ENCODE results near the gene SCYGR1. TPM values are rescaled to one million over a fixed set of nuclear protein-coding genes. Genes with fewer than 3 reads are reported as not detected.

SCYGR1 gene
- total and polyA plus RNA-seq, 2 of the 13 experiments (the other 11 are each of a cell fraction or from before 2014, with no cell fraction given), result not detected

DNA sequence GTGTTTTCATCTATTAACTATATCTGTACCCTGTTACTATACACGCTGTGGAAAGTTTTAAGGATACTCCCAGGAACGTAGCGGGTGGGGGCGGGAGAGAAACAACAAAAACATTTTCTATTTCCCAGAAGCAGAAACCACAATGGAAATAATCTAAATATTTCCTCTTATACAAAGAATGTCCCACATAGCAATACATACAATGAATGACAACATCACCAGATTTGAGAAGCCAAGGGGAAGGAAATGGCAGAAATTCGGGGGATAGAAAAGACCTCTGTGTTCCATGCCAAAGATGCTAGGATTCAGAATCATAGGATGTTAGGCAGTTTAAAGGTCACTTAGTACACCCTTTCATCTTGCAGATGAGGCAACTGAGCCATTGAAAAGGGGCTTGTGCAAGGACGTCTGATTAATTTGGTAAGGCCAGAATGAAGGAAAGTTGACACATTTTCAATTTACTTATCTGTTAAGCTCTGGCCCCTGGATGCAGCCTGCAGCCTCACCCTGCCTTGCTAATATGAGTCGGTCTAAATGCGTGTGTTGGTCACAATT, 41.1 kb upstream of the SCYGR1 start (continued):
- TF ChIP-seq CEBPB (IDR thresholded peaks at IDR 0.05; ENCODE audit: borderline replicate concordance, low read depth, low read length), result peak; percentile 91
- TF ChIP-seq, protein P1, sequence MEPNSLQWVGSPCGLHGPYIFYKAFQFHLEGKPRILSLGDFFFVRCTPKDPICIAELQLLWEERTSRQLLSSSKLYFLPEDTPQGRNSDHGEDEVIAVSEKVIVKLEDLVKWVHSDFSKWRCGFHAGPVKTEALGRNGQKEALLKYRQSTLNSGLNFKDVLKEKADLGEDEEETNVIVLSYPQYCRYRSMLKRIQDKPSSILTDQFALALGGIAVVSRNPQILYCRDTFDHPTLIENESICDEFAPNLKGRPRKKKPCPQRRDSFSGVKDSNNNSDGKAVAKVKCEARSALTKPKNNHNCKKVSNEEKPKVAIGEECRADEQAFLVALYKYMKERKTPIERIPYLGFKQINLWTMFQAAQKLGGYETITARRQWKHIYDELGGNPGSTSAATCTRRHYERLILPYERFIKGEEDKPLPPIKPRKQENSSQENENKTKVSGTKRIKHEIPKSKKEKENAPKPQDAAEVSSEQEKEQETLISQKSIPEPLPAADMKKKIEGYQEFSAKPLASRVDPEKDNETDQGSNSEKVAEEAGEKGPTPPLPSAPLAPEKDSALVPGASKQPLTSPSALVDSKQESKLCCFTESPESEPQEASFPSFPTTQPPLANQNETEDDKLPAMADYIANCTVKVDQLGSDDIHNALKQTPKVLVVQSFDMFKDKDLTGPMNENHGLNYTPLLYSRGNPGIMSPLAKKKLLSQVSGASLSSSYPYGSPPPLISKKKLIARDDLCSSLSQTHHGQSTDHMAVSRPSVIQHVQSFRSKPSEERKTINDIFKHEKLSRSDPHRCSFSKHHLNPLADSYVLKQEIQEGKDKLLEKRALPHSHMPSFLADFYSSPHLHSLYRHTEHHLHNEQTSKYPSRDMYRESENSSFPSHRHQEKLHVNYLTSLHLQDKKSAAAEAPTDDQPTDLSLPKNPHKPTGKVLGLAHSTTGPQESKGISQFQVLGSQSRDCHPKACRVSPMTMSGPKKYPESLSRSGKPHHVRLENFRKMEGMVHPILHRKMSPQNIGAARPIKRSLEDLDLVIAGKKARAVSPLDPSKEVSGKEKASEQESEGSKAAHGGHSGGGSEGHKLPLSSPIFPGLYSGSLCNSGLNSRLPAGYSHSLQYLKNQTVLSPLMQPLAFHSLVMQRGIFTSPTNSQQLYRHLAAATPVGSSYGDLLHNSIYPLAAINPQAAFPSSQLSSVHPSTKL (CRISPR knock-in tag; IDR thresholded peaks at IDR 0.05), result peak; percentile 76
- no peak for TF ChIP-seq U2AF1 (optimal IDR thresholded peaks at IDR 0.05; ENCODE audit: low read depth, low read length)
- peak; percentile 80 for TF ChIP-seq CEBPG (CRISPR knock-in tag; IDR thresholded peaks at IDR 0.05)
- no peak for TF ChIP-seq HDAC2 (CRISPR knock-in tag; IDR thresholded peaks at IDR 0.05)
- TF ChIP-seq TCF7L2 (IDR thresholded peaks at IDR 0.05; ENCODE audit: low read depth, low read length), result peak; percentile 69; the same call in 1 of the 2 replicates
- no peak for TF ChIP-seq ZNF879 (CRISPR knock-in tag; IDR thresholded peaks at IDR 0.05)
- peak; percentile 59 for TF ChIP-seq NCOR1 (IDR thresholded peaks at IDR 0.05; ENCODE audit: borderline replicate concordance, low read length)
- peak; percentile 63; the same call in 1 of the 2 replicates for TF ChIP-seq LCORL (IDR thresholded peaks at IDR 0.05)
- TF ChIP-seq LCORL (CRISPR knock-in tag; IDR thresholded peaks at IDR 0.05), result no peak
- 0 out of 2 replicates have a peak, but pooled peaks have one; percentile 38 for TF ChIP-seq KDM1A (CRISPR knock-in tag; IDR thresholded peaks at IDR 0.05)
- TF ChIP-seq SKI (IDR thresholded peaks at IDR 0.05; ENCODE audit: partially characterized antibody), result no peak
- TF ChIP-seq ZNF549 (CRISPR knock-in tag; IDR thresholded peaks at IDR 0.05), result no peak
- TF ChIP-seq SOX6 (IDR thresholded peaks at IDR 0.05), result no peak
- TF ChIP-seq SOX6 (CRISPR knock-in tag; IDR thresholded peaks at IDR 0.05), result peak; percentile 45
- TF ChIP-seq GATAD2A (CRISPR knock-in tag; IDR thresholded peaks at IDR 0.05), result peak; percentile 49
- peak; percentile 59 for TF ChIP-seq FOSL2 (CRISPR knock-in tag; IDR thresholded peaks at IDR 0.05)
- peak; percentile 66 for TF ChIP-seq NCOA2 (CRISPR knock-in tag; IDR thresholded peaks at IDR 0.05)
- peak; percentile 57 to 77; a peak in 2 of 4 replicates for TF ChIP-seq EP300 (IDR thresholded peaks at IDR 0.05; ENCODE audit: low read depth in 2 of 2, low read length in 2 of 2)
- TF ChIP-seq EP300 (CRISPR knock-in tag; IDR thresholded peaks at IDR 0.05; ENCODE audit: borderline replicate concordance), result peak; percentile 67; the same call in 1 of the 2 replicates
- TF ChIP-seq HNF4A (CRISPR knock-in tag; IDR thresholded peaks at IDR 0.05), result peak; percentile 81
- TF ChIP-seq ZNF703 (CRISPR knock-in tag; IDR thresholded peaks at IDR 0.05; ENCODE audit: borderline replicate concordance), result no peak
- TF ChIP-seq, protein P2, sequence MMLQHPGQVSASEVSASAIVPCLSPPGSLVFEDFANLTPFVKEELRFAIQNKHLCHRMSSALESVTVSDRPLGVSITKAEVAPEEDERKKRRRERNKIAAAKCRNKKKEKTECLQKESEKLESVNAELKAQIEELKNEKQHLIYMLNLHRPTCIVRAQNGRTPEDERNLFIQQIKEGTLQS (CRISPR knock-in tag; IDR thresholded peaks at IDR 0.05), result 0 out of 2 replicates have a peak, but pooled peaks have one; percentile 34
- peak; percentile 28; the same call in 1 of the 2 replicates for TF ChIP-seq TBX3 (IDR thresholded peaks at IDR 0.05; ENCODE audit: borderline replicate concordance)
- TF ChIP-seq, protein P3, sequence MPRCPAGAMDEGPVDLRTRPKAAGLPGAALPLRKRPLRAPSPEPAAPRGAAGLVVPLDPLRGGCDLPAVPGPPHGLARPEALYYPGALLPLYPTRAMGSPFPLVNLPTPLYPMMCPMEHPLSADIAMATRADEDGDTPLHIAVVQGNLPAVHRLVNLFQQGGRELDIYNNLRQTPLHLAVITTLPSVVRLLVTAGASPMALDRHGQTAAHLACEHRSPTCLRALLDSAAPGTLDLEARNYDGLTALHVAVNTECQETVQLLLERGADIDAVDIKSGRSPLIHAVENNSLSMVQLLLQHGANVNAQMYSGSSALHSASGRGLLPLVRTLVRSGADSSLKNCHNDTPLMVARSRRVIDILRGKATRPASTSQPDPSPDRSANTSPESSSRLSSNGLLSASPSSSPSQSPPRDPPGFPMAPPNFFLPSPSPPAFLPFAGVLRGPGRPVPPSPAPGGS (CRISPR knock-in tag; IDR thresholded peaks at IDR 0.05), result no peak
- TF ChIP-seq, protein P4, sequence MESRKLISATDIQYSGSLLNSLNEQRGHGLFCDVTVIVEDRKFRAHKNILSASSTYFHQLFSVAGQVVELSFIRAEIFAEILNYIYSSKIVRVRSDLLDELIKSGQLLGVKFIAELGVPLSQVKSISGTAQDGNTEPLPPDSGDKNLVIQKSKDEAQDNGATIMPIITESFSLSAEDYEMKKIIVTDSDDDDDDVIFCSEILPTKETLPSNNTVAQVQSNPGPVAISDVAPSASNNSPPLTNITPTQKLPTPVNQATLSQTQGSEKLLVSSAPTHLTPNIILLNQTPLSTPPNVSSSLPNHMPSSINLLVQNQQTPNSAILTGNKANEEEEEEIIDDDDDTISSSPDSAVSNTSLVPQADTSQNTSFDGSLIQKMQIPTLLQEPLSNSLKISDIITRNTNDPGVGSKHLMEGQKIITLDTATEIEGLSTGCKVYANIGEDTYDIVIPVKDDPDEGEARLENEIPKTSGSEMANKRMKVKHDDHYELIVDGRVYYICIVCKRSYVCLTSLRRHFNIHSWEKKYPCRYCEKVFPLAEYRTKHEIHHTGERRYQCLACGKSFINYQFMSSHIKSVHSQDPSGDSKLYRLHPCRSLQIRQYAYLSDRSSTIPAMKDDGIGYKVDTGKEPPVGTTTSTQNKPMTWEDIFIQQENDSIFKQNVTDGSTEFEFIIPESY (CRISPR knock-in tag; IDR thresholded peaks at IDR 0.05), result 0 out of 2 replicates have a peak, but pooled peaks have one; percentile 37

Measured in HepG2 (cell line).